ENCODE data around the gene THADA.

DNA sequence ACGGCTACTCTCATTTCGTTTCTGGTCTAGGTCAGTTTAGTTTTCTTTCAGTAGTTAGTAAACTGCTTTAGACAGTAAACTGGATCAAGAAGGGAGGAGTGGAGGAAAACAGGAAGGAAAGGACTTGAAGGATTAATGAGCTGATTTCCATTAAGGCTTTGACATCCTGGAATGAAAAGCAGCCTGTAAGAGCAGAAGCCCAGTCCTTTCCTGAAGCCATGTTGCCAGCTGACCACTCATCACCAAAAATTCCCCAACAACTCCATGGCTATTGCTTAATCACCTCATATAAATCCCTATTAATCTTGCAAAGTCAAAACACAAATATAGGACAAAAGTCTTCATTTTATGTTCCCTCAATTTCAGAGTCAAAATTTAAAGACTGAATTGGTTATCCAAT, 255.8 kb downstream of the THADA start:
- TF ChIP-seq, protein P1, sequence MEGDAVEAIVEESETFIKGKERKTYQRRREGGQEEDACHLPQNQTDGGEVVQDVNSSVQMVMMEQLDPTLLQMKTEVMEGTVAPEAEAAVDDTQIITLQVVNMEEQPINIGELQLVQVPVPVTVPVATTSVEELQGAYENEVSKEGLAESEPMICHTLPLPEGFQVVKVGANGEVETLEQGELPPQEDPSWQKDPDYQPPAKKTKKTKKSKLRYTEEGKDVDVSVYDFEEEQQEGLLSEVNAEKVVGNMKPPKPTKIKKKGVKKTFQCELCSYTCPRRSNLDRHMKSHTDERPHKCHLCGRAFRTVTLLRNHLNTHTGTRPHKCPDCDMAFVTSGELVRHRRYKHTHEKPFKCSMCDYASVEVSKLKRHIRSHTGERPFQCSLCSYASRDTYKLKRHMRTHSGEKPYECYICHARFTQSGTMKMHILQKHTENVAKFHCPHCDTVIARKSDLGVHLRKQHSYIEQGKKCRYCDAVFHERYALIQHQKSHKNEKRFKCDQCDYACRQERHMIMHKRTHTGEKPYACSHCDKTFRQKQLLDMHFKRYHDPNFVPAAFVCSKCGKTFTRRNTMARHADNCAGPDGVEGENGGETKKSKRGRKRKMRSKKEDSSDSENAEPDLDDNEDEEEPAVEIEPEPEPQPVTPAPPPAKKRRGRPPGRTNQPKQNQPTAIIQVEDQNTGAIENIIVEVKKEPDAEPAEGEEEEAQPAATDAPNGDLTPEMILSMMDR (IDR thresholded peaks at IDR 0.05; ENCODE audit: insufficient read depth, low read length, poor library complexity, severe bottlenecking): no peak
- no peak for TF ChIP-seq EZH2phosphoT487 (conservative IDR thresholded peaks at IDR 0.05; ENCODE audit: low read length)
